ENCODE measurements around the gene SYTL3. TPM values are rescaled to one million over a fixed set of nuclear protein-coding genes. Genes with fewer than 3 reads are reported as not detected.

Gene SYTL3
- total RNA-seq, 2 donors from 2014 or later: 0.58 to 0.79 TPM

DNA sequence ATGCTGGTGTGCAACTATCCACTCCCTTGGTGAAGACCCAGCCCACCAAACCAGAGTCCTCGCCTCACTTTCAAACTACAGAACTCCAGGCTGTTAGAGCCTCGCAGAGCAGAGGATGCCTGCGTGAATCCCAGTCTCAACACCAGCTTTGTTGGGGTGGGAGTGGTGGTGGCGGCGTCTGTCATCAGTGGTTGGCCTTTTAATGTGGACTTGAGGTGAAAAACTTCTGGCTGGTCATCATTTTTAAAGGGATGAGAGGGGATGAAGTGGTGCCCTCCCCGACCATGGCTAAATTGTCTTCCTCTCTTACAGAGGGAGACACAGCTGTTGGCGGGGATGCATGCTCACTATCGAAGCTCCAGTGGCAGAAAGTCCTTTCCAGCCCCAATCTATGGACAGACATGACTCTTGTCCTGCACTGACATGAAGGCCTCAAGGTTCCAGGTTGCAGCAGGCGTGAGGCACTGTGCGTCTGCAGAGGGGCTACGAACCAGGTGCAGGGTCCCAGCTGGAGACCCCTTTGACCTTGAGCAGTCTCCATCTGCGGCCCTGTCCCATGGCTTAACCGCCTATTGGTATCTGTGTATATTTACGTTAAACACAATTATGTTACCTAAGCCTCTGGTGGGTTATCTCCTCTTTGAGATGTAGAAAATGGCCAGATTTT lies 114.5 kb downstream of the SYTL3 start:
- Mint-ChIP-seq H3K27me3 (ENCODE audit: insufficient read depth) (no peaks in the 10 kb centered on the region), H3K9me3 (no peaks in the 10 kb centered on the region), H3K4me3 (no peak overlapping the region), H3K4me1 (peaks cover 30% of the 10 kb centered on the region), H3K36me3 (ENCODE audit: low read depth) (peaks cover 46% of the 10 kb centered on the region), H3K27ac (no peak overlapping the region)
- no peaks in the 10 kb centered on the region for H3K4me1 ChIP-seq (ENCODE audit: control insufficient read depth, insufficient read depth, low read length)
- peak; percentile 68 for DNase-seq
- H3K9ac ChIP-seq (ENCODE audit: extremely low read depth, low read length, poor library complexity, severe bottlenecking): no peak overlapping the region
- TF ChIP-seq, protein P1, sequence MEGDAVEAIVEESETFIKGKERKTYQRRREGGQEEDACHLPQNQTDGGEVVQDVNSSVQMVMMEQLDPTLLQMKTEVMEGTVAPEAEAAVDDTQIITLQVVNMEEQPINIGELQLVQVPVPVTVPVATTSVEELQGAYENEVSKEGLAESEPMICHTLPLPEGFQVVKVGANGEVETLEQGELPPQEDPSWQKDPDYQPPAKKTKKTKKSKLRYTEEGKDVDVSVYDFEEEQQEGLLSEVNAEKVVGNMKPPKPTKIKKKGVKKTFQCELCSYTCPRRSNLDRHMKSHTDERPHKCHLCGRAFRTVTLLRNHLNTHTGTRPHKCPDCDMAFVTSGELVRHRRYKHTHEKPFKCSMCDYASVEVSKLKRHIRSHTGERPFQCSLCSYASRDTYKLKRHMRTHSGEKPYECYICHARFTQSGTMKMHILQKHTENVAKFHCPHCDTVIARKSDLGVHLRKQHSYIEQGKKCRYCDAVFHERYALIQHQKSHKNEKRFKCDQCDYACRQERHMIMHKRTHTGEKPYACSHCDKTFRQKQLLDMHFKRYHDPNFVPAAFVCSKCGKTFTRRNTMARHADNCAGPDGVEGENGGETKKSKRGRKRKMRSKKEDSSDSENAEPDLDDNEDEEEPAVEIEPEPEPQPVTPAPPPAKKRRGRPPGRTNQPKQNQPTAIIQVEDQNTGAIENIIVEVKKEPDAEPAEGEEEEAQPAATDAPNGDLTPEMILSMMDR (conservative IDR thresholded peaks at IDR 0.05): no peak
- no peaks in the 10 kb centered on the region for H3K9me3 ChIP-seq (ENCODE audit: control insufficient read depth, low read length)
- peaks cover 55% of the 10 kb centered on the region for H3K36me3 ChIP-seq (ENCODE audit: control insufficient read depth, insufficient read depth, low read length)
- H3K27me3 ChIP-seq (ENCODE audit: control insufficient read depth, insufficient read depth, low read length, poor library complexity, severe bottlenecking): no peaks in the 10 kb centered on the region
- H3K4me3 ChIP-seq (ENCODE audit: low read length): no peak overlapping the region
- 96% methylated on average over 5 to 14 of the region's 14 CpGs for WGBS, 2 experiments (ENCODE audit: insufficient coverage in 1 of 2, insufficient read length in 1 of 2)
- no peak overlapping the region for H3K27ac ChIP-seq (ENCODE audit: low read depth, low read length)

DNA sequence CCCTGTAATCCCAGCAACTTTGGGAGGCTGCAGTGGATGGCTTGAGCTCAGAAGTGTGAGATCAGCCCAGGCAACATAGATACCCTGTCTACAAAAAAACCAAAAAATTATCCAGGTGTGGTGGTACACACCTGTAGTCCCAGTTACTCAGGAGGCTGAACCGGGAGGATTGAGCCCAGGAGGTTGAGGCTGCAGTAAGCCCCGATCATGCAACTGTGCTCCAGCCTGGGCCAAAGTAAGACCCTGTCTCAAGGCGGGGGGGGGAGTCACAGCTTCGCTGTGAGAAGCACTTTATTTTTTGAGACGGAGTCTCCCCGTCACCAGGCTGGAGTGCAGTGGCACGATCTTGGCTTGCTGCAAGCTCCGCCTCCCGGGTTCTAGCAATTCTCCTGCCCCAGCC lies 115.1 kb downstream of the SYTL3 start:
- TF ChIP-seq, protein P1 (conservative IDR thresholded peaks at IDR 0.05): no peak
- H3K27ac ChIP-seq (ENCODE audit: low read depth, low read length): no peak overlapping the region
- Mint-ChIP-seq H3K36me3 (ENCODE audit: low read depth) (peaks cover 52% of the 10 kb centered on the region), H3K27ac (peak overlapping the region; percentile 48), H3K4me3 (no peak overlapping the region), H3K27me3 (ENCODE audit: insufficient read depth) (no peaks in the 10 kb centered on the region), H3K4me1 (peaks cover 30% of the 10 kb centered on the region), H3K9me3 (no peaks in the 10 kb centered on the region)
- peaks cover 61% of the 10 kb centered on the region for H3K36me3 ChIP-seq (ENCODE audit: control insufficient read depth, insufficient read depth, low read length)
- no peak overlapping the region for H3K9ac ChIP-seq (ENCODE audit: extremely low read depth, low read length, poor library complexity, severe bottlenecking)
- WGBS, 2 experiments (ENCODE audit: insufficient coverage in 1 of 2, insufficient read length in 1 of 2): 91 to 93% methylated on average over 4 to 9 of the region's 9 CpGs
- H3K4me1 ChIP-seq (ENCODE audit: control insufficient read depth, insufficient read depth, low read length): no peaks in the 10 kb centered on the region
- H3K27me3 ChIP-seq (ENCODE audit: control insufficient read depth, insufficient read depth, low read length, poor library complexity, severe bottlenecking): no peaks in the 10 kb centered on the region
- peak; percentile 61 for DNase-seq
- no peak overlapping the region for H3K4me3 ChIP-seq (ENCODE audit: low read length)
- no peaks in the 10 kb centered on the region for H3K9me3 ChIP-seq (ENCODE audit: control insufficient read depth, low read length)

DNA sequence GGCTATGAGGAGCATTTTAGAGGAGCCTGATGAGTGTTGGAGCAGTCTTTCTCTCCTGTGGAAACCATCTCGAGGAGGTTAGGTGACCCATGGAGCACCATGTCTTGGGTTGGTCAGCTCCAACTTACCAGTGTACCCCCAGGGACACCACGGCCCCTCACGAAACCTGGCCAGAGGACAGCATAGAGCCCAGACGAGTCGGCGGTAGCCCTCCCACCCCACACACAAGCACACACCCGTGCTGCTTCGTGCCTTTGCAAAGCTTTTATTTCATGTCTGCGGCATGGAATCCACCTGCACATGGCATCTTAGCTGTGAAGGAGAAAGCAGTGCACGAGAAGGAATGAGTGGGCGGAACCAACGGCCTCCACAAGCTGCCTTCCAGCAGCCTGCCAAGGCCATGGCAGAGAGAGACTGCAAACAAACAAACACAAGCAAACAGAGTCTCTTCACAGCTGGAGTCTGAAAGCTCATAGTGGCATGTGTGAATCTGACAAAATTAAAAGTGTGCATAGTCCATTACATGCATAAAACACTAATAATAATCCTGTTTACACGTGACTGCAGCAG lies 115.7 kb downstream of the SYTL3 start:
- Histone ChIP-seq H3K4me1 (ENCODE audit: control insufficient read depth, insufficient read depth, low read length) (no peaks in the 10 kb centered on the region), H3K9ac (ENCODE audit: extremely low read depth, low read length, poor library complexity, severe bottlenecking) (no peak overlapping the region), H3K27me3 (ENCODE audit: control insufficient read depth, insufficient read depth, low read length, poor library complexity, severe bottlenecking) (no peaks in the 10 kb centered on the region), H3K27ac (ENCODE audit: low read depth, low read length) (no peak overlapping the region), H3K4me3 (ENCODE audit: low read length) (no peak overlapping the region), H3K36me3 (ENCODE audit: control insufficient read depth, insufficient read depth, low read length) (peaks cover 67% of the 10 kb centered on the region), H3K9me3 (ENCODE audit: control insufficient read depth, low read length) (no peaks in the 10 kb centered on the region)
- Mint-ChIP-seq H3K4me3 (no peak overlapping the region), H3K9me3 (no peaks in the 10 kb centered on the region), H3K27me3 (ENCODE audit: insufficient read depth) (no peaks in the 10 kb centered on the region), H3K36me3 (ENCODE audit: low read depth) (peaks cover 58% of the 10 kb centered on the region), H3K27ac (no peak overlapping the region), H3K4me1 (peaks cover 29% of the 10 kb centered on the region)
- TF ChIP-seq, protein P1 (conservative IDR thresholded peaks at IDR 0.05): no peak
- 89 to 94% methylated on average over 6 to 13 of the region's 13 CpGs for WGBS, 2 experiments (ENCODE audit: insufficient coverage in 1 of 2, insufficient read length in 1 of 2)
- DNase-seq: peak; percentile 49

Measured in endodermal cell (in vitro differentiated cells).